ENCODE data around the gene ZKSCAN8. TPM values are rescaled to one million over a fixed set of nuclear protein-coding genes. Genes with fewer than 3 reads are reported as not detected.

The ZKSCAN8 gene
- total RNA-seq, 1 experiment from 2014 or later = 27.5 TPM

GRCh38 chr6:28208111-28208659 is 66.5 kb downstream of the ZKSCAN8 start:
- Mint-ChIP-seq H3K9me3 (ENCODE audit: low read depth, unreplicated experiment) (no peaks in the 10 kb centered on the region), H3K27me3 (ENCODE audit: unreplicated experiment) (no peaks in the 10 kb centered on the region), H3K4me3 (ENCODE audit: low read depth, unreplicated experiment) (no peak overlapping the region), H3K4me1 (ENCODE audit: low read depth, unreplicated experiment) (peaks cover 14% of the 10 kb centered on the region), H3K36me3 (ENCODE audit: insufficient read depth, unreplicated experiment) (peaks cover 11% of the 10 kb centered on the region), H3K27ac (ENCODE audit: unreplicated experiment) (no peak overlapping the region)
- TF ChIP-seq CTCF (IDR thresholded peaks at IDR 0.05; ENCODE audit: unreplicated experiment) = no peak
- BruUV-seq (replicated peaks) = no TSS peak
- intact Hi-C loops (cut with micrococcal nuclease; ENCODE audit: unreplicated experiment) = no loop called here
- CTCF ChIA-PET = interaction anchor here (0.7 kb wide), 1 partner anchor 735 kb away, joined by 5 read pairs; the partner anchor contains the start of gene ZNF184
- no peak for DNase-seq

Other genes with a start within 250 kb of the ZKSCAN8 start
- not detected in 2 replicates for gene OR2B2, start 229.5 kb upstream of the ZKSCAN8 start, total RNA-seq (2022)
- 0.78 and 1.5 TPM in 2 replicates for gene OR2B6, start 184.6 kb upstream of the ZKSCAN8 start, total RNA-seq (2022)
- gene ZNF165, start 61.3 kb upstream of the ZKSCAN8 start, total RNA-seq (2022) = 6.3 and 7.0 TPM in 2 replicates
- gene ZSCAN16, start 17.3 kb upstream of the ZKSCAN8 start, total RNA-seq (2022) = 14.2 and 15.9 TPM in 2 replicates
- 24.6 and 25.8 TPM in 2 replicates for gene ZSCAN9, start 83.4 kb downstream of the ZKSCAN8 start, total RNA-seq (2022)
- gene ZKSCAN4, start 110.4 kb downstream of the ZKSCAN8 start, total RNA-seq (2022) = 6.1 and 6.7 TPM in 2 replicates
- gene NKAPL, start 117.4 kb downstream of the ZKSCAN8 start, total RNA-seq (2022) = not detected in 2 replicates
- 13.1 and 14.2 TPM in 2 replicates for gene ZSCAN26, start 125.3 kb downstream of the ZKSCAN8 start, total RNA-seq (2022)
- gene PGBD1, start 139.7 kb downstream of the ZKSCAN8 start, total RNA-seq (2022) = 3.1 and 4.9 TPM in 2 replicates
- gene ZSCAN31, start 194.3 kb downstream of the ZKSCAN8 start, total RNA-seq (2022) = 4.9 and 5.8 TPM in 2 replicates
- 7.3 and 7.8 TPM in 2 replicates for gene ZKSCAN3, start 208.1 kb downstream of the ZKSCAN8 start, total RNA-seq (2022)